Forelimb muscle (tissue), 1 donor: Measurements from ENCODE around the gene PKD2L1. TPM values are rescaled to one million over a fixed set of nuclear protein-coding genes. Genes with fewer than 3 reads are reported as not detected.
"Not testable (repeated sequence)": the region's sequence is repeated elsewhere in the genome, so short reads cannot be mapped to it uniquely, and the experiment has no call there.

Source experiments
- DNase-seq: peaks from one replicate; pipeline ENCODE4 v3.0.0-alpha.2; 2013; ENCODE audit warnings: low read depth
- polyA plus RNA-seq: library from polyadenylated mRNA; unstranded; fragments of 120-200 nt; gene quantifications from one replicate; pipeline ENCODE4 v1.2.1, GENCODE V29; 2013; ENCODE audit not compliant: insufficient read length

Gene PKD2L1
- polyA plus RNA-seq: not detected

DNA sequence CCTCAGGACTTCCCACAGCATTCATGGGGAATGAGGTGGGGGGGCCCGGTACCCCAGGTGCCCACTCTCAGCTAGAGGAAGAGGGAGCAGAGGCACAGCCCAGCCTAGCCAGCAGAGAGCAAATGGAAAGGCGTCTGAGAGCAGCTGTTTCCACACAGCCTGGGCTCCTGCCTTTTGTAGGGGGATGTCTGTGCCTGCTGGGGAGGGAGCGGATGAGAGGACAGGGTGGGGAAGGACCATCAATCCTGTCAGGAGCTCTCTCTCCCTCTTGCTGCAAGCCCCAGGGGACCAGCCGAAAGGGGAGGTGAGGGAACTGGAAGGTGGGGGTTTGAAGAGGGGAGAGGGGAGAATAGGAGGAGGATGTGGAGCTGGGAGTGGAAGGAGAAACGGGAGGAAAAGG lies at the start of gene PKD2L1:
TSS of gene PKD2L1 (minus strand) at position 150 of the 400 bp plus-strand sequence. CDS start at position 25, 125 bp downstream.
- no peak for DNase-seq

DNA sequence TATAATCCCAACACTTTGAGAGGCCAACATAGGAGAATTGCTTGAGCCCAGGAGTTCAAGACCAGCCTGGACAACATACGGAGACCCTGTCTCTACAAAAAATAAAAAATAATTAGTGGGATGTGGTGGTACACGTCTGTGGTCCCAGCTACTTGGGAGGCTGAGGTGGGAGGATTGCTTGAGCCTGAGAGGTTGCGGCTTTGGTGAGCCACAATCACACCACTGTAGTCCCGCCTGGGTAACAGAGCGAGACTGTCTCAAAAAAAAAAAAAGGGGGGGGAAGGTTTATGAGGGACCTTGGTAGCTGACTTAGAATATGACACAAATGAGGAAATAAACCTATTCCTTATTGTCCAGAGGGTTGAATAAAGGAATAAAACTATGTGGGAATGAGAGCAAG lies 47.8 kb upstream of the PKD2L1 start:
- DNase-seq: no peak

DNA sequence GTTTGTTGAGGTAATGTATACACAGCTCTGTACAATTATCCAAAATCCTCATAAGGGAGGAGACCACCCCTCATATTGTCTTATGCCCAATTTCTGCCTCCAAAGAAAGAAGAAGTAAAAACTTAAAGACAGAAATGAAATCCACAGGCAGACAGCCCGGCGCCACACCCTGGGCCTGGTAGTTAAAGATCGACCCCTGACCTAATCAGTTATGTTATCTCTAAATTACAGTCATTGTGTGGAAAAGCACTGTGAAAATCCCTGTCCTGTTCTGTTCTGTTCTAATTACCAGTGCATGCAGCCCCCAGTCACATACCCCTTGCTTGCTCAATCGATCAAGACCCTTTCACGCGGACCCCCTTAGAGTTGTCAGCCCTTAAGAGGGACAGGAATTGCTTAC lies 46.6 kb upstream of the PKD2L1 start:
- not testable (repeated sequence) for DNase-seq

DNA sequence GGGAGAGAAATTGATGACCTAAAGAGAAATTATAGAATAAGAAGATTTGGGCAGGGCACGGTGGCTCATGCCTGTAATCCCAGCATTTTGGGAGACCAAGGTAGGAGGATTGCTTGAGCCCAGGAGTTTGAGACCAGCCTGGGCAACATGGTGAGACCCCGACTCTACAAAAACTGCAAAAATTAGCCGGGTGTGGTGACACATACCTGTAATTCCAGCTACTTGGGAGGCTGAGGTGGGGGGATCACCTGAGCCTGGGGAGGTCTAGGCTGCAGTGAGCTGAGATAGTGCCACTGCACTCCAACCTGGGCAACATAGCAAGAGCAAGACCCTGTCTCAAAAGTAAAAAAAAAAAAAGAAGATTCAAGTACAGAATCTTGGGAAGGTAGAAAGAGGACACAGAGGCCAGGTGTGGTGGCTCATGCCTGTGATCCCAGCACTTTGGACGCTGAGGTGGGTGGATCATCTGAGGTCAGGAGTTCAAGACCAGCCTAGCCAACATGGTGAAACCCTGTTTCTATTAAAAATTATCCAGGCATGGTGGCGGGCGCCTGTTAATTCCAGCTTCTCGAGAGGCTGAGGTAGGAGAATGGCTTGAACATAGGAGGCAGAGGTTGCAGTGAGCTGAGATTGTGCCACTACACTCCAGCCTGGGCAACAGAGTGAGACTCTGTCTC lies 44.8 kb upstream of the PKD2L1 start:
- DNase-seq: not testable (repeated sequence)

DNA sequence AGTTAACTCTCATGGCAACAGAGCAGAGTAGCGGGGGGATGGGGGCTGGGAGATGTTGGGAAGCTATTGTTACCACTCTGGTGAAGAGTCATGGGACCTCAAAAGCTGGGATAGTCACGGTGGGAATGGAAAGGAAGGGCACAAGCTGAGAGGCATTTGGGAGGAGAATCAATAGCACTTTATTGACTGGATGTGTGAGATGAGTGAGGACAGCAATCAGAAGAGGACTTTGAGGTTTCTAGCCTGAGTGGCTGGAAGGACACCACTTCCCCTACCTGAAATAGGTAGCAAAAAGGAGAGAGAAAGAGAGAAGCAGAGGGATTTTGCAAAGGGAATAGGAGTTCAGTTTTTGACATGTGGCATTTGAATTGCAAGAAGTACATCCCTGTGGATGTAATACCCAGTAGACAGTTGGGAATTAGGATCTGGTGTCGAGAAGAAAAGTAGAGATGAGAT lies 44.2 kb upstream of the PKD2L1 start:
- no peak for DNase-seq

DNA sequence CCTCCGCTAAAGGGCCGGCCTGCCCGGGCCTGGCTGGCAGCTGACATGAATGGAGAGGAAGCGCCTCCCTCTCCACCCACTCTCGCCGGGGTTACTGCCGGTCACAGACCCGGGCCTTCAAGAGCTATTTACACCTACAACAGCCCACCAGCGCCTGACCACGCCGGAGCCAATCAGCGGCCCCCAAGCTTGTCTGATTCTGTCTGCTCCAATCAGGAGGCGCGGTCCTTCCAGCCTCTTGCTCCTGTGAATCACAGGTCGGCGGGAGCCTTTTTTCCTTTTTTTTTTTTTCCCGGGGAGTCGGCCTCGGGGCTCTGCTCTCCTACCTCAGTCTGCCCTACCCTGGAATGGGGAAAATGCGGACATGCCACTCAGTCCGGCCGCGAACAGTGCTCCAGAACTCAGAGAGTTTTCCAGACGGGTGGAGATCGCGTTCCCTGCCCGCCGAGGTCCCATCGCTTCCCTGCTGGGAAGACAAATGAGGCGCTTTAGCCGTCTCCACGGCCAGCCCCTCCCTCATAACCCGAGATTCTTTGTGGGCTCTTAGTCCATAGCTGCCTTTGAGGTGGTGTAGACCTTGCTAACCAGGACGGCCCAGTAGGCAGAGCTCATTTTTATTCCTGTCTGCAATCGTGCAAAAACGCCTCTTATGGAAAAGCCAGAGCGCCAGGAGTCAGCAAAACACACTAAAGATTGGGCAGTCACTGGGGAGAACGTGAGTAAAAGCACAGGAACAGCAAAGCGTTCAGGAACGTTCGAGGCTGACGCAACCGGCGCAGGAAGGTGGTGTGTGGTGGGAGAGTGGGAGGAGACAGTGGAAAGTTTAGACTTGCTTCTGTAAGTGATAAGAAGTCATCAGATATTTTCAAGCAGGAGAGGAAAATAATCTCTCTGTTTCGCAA lies 43.5 kb upstream of the PKD2L1 start:
- peak; percentile 83 for DNase-seq

DNA sequence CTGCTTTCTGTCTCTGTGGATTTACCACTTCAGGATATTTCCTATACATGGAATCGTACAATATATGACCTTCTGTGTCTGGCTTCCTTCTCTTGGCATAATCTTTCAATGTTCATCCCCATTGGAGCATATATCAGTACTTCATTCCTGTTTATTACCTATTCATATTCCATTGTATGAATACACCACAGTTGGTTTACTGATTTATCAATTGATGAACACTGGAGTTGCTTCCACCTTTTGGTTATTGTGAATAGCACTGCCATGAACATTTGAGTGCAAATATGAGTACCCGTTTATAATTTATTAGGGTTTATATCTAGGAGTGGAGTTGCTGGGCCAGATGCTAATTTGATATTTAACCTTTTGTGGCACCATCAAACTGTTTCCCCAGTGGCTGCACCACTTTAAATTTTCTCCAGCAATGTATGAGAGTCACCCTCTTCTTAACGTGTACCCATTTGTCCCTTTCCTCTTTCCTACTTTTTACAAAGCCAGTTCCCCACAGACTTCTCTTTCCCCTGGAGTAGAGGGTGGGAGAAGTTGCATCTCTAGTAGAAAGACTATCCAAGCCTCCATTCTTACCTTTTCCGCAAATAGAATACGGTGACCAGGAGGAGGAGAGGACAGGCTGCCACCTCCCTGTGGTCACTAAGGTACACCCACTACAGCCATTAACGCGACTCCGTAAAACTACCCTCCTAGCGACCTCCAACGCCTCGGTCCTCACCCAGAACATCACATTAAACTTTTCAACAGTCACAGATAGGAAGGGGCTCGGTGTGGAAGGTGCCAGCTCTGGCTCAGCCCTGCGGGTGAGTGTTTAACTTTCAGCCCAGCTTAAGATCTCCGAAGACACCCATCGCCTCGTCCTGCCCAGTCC lies 42.6 kb upstream of the PKD2L1 start:
- DNase-seq: no peak

DNA sequence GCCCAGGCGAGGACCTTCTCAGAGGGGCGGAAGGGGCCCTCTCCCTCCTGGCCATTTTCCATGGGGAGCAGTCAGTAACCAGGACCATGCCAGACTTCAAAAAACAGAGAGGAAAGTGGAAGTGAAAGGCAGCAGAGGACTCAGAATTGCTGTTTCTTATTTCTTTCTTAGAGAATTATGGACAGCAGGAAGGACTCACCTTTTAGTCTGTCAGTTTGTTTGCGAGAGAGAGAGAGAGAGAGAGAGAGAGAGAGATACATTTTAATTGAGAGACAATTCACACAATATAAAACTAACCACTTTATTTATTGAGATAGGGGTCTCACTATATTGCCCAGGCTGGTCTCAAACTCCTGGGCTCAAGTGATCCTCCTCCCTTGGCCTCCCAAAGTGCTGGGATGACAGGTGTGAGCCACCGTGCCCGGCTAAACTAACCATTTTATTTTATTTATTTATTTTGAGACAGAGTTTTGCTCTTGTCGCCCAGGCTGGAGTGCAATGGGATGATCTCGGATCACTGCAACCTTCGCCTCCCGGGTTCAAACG lies 41.5 kb upstream of the PKD2L1 start:
- DNase-seq: no peak

DNA sequence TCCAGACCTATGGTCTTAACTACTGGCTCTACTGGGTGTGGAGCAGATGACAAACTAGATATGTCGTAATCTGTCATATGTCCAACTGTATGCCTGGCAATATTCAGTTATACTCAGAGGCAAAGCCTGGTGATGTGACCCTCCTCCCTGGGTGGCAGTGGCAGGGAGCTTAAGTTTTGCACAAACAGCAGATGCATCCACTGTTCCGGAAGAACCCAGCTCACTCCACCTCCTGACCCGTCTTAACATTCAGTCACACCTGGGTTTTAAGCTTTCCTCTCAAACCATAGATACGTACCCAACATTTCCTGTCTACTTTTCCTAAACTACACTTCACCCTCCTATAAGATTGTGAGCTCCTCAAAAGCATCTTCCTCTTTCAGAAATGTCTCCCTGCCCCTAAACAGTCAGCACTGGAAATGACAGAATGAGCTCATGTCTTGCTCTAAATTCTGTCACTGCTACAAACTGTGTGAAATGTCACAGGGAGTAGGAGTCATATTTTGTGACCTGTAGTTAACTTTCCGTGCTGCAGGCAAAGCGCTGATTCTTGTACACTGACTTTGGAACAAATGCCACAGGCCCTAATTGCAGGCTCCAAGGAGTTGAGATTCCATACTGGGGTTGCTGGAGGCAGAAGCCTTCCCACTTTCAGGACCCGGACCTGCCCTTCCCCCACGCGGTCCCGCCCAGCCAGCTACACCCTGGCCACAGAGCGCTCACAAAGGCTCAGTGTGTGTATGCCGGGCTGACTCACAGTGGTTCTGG lies 40.9 kb upstream of the PKD2L1 start:
- no peak for DNase-seq

DNA sequence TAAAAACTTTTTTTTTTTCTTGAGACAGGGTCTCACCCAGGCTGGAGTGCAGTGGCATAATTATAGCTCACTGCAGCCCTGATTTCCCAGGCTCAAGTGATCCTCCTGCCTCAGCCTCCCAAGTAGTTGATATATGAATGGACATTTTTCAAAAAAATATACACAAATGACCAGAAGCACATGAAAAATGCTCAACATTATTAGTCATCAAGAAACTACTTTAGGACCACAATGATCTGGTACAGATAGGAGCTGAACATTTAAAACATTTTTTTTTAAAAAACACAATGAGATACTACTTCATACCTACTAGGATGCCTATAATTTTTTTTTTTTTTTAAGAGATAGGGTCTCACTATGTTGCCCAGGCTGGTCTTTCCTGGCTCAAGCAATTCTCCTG lies 38.7 kb upstream of the PKD2L1 start:
- no peak for DNase-seq

DNA sequence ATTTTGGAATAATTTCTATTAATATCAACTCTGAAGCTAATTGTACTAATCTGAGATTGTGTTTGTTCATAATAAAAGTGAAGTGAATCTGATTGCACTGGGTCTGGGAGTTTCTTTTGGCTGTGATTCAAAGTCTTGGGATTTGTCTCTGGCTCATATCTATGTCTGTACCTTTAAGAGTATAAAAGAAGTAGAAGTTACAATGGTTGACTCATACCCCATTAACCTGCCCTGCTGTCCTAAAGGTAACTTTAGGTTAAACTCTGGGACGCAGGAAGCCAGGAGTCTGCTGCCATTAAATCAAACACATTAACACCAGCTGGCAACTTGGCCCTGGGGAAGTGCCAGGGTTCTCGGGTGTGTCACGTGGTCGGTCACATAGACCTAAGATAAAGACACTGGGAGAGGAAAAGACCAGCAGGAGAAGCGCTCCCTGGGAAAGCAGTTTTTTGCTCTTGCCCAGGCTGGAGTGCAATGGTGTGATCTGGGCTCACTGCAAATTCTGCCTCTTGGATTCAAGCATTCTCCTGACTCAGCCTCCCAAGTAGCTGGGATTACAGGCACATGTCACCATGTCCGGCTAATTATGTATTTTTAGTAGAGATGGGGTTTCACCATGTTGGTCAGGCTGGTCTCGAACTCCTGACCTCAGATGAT lies 34.8 kb upstream of the PKD2L1 start:
- no peak for DNase-seq

DNA sequence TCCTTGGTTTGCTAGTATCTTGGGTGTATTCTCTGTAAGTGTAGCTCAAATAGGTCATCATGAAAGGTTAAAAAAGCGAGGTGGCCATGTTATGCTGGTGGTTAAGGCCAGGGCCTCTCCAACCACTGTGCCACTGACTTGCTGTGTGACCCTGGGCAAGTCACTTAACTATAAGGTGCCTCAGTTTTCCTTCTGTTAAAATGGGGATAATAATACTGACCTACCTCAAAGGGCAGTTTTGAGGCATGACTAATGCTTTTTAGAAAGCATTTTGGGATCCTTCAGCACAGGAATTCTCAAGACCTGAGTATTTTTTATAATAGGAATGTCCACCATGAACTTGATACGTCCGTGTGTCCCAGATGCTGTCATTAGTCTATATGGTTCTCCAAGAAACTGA lies 34.1 kb upstream of the PKD2L1 start:
- no peak for DNase-seq

DNA sequence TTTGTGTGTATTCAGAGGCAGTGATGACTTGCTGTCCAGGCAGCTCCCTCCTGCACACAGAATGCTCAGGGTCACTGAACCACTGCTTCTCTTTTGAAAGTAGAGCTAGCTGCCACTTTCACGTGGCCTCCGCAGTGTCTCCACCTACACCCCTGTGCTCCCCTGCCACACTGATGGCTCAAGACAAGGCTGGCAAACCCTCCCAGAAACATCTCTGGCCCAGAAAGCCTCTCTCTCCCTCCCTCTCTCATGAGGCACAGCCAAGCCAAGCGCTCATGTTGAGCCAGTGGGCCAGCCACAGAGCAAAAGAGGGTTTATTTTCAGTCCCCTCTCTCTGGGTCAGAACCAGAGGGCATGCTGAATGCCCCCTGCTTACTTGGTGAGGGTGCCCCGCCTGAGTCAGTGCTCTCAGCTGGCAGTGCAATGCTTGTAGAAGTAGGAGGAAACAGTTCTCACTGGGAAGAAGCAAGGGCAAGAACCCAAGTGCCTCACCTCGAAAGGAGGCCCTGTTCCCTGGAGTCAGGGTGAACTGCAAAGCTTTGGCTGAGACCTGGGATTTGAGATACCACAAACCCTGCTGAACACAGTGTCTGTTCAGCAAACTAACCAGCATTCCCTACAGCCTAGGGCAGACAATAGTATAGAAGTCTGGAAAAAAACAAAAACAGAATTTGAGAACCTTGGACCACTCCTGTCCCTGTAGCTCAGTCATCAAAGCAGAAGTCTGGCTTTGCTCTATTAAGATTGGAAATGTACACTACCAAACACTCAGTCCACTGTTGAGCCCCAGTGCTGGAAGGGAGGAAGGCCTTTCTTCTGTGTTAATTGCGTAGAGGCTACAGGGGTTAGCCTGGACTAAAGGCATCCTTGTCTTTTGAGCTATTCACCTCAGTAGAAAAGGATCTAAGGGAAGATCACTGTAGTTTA lies 32.8 kb upstream of the PKD2L1 start:
- DNase-seq: no peak

DNA sequence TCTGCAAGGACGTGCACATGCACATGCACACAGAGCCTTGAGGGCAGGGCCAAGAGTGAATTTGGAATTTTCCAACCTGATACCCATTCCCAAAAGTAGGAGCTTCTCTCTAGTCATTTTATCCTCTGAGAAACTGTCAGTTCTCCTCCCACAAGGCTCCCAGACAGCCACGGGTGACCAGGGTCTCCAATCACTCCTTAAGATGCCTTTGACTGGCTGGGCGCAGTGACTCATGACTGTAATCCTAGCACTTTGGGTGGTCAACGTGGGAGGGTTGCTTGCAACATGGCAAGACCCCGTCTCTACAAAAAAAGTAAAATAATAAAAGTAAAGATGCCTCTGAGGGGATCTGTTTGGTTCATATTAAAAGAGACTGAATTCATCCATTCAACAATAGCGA lies 30.2 kb upstream of the PKD2L1 start:
- no peak for DNase-seq

DNA sequence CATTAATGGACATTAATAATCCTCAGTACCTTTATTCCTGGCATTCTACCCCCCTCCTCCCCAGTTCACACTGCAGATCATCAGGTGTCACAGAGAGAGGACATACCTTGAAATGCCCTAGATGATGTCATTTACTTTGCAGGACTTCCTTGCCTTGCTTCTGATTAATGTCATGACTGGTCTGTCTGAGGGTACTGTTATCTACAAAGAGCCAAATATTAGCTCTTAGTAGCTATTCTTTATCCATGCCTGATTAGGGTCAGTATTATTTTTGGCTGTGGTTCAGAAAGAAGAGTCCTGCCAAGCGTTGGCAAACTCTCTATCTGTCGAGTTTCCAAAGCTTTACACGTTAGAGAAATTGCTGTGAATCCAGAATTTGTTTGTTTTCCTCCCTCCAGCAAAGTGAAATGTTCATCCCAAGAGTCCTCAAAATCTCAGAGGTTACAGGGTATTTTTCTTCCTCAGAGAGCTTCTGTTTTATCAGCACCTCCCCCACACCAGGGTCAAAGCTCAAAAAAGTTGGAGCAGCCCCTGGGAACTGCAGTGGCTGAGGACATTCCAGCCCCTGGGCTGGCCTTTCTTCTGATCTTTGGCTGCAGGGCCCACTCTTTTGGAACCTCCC lies 29.6 kb upstream of the PKD2L1 start:
- DNase-seq: no peak

DNA sequence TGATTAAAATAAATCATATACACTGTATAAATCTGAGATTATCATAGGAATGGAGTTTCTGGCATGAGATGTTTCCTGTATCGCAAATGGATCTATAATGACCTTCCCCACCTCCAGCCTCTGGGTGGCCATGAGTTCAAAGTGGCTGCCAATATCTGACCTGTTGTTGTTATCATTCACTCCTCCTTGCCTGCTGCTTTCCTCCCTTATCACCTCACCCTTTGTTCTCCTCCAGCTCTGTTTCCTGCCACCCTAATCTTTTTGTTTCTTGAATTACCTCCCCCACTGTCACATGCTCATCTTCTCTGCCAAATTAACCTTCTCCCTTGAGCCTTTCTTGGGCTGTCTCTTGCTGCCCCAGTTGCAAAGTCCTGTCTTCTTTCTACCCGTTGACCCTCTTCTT lies 29.0 kb upstream of the PKD2L1 start:
- DNase-seq: no peak

DNA sequence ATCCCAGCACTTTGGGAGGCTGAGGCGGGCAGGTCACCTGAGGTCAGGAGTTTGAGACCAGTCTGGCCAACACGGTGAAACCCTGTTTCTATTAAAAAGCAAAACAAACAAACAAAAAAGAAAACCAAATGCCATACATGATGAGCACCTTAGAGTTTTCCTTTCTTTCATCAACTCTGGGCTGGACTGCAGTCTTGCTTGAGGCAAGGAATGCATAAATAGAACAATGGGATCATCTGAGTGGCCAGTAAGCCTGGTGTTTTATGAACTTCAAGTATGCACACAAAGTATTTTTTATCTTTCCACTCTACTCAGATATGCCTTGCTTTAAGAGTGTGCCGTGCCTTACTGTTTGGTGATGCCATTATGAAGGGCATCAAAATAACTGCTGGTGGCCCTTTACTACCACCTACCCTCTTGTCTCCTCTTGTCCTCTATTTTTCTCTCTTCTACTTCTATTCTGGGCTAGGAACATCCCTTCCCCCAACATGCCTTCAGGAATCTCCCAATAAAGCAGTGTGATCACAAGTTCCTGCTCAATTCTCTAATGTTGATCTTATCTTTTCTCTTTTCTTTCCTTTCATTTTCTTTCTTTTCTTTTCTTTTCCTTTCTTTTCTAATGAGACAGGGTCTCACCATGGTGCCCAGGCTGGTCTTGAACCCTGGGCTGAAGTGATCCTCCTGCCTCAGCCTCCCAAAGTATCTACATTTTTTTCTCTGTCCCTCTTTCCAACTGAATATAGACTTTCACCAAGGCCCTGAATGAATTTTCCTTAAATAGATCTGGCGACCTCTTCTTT lies 27.2 kb upstream of the PKD2L1 start:
- no peak for DNase-seq
